HepG2 (cell line): ENCODE data around the gene UBE2M. TPM values are rescaled to one million over a fixed set of nuclear protein-coding genes. Genes with fewer than 3 reads are reported as not detected.
A peak's percentile ranks its signal among the peaks of the same experiment; 100 is the strongest.

Experiments
- ADNP ChIP-seq: sonication (generic); formaldehyde crosslinking; IDR thresholded peaks from 2 replicates; pipeline ENCODE4 v1.4.0; 2020; ENCODE audit warnings: missing genetic modification reagents
- BCL6 ChIP-seq: IDR thresholded peaks from 2 replicates; pipeline ENCODE4 v1.6.1; 2016; ENCODE audit warnings: missing genetic modification reagents, missing compliant biosample characterization
- DR1 ChIP-seq: sonication (generic); formaldehyde crosslinking; IDR thresholded peaks from 2 replicates; pipeline ENCODE4 v1.8.0; 2021; ENCODE audit warnings: mild to moderate bottlenecking, missing genetic modification reagents, inconsistent platforms
- E2F5 ChIP-seq: sonication (generic); formaldehyde crosslinking; conservative IDR thresholded peaks from 2 replicates; pipeline ENCODE4 v1.4.0; 2020; ENCODE audit warnings: missing genetic modification reagents
- HMG20A ChIP-seq: IDR thresholded peaks from 2 replicates; pipeline ENCODE4 v1.6.1; 2016; ENCODE audit warnings: borderline replicate concordance
- HNRNPL ChIP-seq: fragments of 200-400 bp; formaldehyde crosslinking; IDR thresholded peaks from 2 replicates; pipeline ENCODE4 v1.6.1; 2017; ENCODE audit warnings: mild to moderate bottlenecking, low read depth, low read length
- KAT8 ChIP-seq: IDR thresholded peaks from 2 replicates; pipeline ENCODE4 v1.6.1; 2016; ENCODE audit warnings: missing genetic modification reagents, missing compliant biosample characterization
- KDM1A ChIP-seq: IDR thresholded peaks from 2 replicates; pipeline ENCODE4 v1.6.1; 2016; ENCODE audit warnings: missing compliant biosample characterization
- KLF6 ChIP-seq: IDR thresholded peaks from 2 replicates; pipeline ENCODE4 v1.8.0; 2016; ENCODE audit warnings: missing biosample characterization, missing genetic modification reagents
- MEIS1 ChIP-seq: sonication (generic); formaldehyde crosslinking; IDR thresholded peaks from 2 replicates; pipeline ENCODE4 v1.9.0; 2021; ENCODE audit warnings: mild to moderate bottlenecking, missing genetic modification reagents, moderate library complexity, borderline replicate concordance
- MIER3 ChIP-seq: IDR thresholded peaks from 2 replicates; pipeline ENCODE4 v1.6.1; 2016; ENCODE audit warnings: missing compliant biosample characterization, borderline replicate concordance
- MIXL1 ChIP-seq: IDR thresholded peaks from 2 replicates; pipeline ENCODE4 v1.6.1; 2016
- NBN ChIP-seq: fragments of 450-650 bp; conservative IDR thresholded peaks from 2 replicates; pipeline ENCODE4 v1.6.1; 2017
- NFKBIZ ChIP-seq: IDR thresholded peaks from 2 replicates; pipeline ENCODE4 v1.6.1; 2018; ENCODE audit warnings: missing genetic modification reagents, missing compliant biosample characterization
- NR0B2 ChIP-seq: sonication (generic); formaldehyde crosslinking; IDR thresholded peaks from 2 replicates; pipeline ENCODE4 v1.4.0; 2020; ENCODE audit warnings: mild to moderate bottlenecking, missing genetic modification reagents
- RFXANK ChIP-seq: IDR thresholded peaks from 2 replicates; pipeline ENCODE4 v1.6.1; 2016
- SIN3B ChIP-seq: fragments of 150-350 bp; IDR thresholded peaks from 2 replicates; pipeline ENCODE4 v1.6.1; 2014; ENCODE audit warnings: low read length
- TMF1 ChIP-seq: sonication (generic); formaldehyde crosslinking; IDR thresholded peaks from 2 replicates; pipeline ENCODE4 v1.8.1; 2022; ENCODE audit warnings: low read depth, missing genetic modification reagents
- TOE1 ChIP-seq: sonication (generic); formaldehyde crosslinking; IDR thresholded peaks from 2 replicates; pipeline ENCODE4 v1.4.0; 2020; ENCODE audit warnings: mild to moderate bottlenecking, missing genetic modification reagents
- UBTF ChIP-seq: sonication (generic); formaldehyde crosslinking; IDR thresholded peaks from 2 replicates; pipeline ENCODE4 v1.4.0; 2020; ENCODE audit warnings: mild to moderate bottlenecking, missing genetic modification reagents
- ZBTB3 ChIP-seq: sonication (generic); formaldehyde crosslinking; IDR thresholded peaks from 2 replicates; pipeline ENCODE4 v1.4.0; 2020; ENCODE audit warnings: low read depth, mild to moderate bottlenecking, moderate library complexity, missing genetic modification reagents, borderline replicate concordance
- ZBTB43 ChIP-seq: sonication (generic); formaldehyde crosslinking; conservative IDR thresholded peaks from 2 replicates; pipeline ENCODE4 v1.4.0; 2020; ENCODE audit warnings: missing genetic modification reagents
- ZC3H13 ChIP-seq: sonication (generic); formaldehyde crosslinking; IDR thresholded peaks from 2 replicates; pipeline ENCODE4 v1.8.1; 2023; ENCODE audit warnings: mild to moderate bottlenecking, missing genetic modification reagents, moderate library complexity
- ZNF260 ChIP-seq: sonication (generic); formaldehyde crosslinking; IDR thresholded peaks from 2 replicates; pipeline ENCODE4 v1.4.0; 2020; ENCODE audit warnings: missing genetic modification reagents, low read depth, mild to moderate bottlenecking, borderline replicate concordance
- ZNF496 ChIP-seq: sonication (generic); formaldehyde crosslinking; IDR thresholded peaks from 2 replicates; pipeline ENCODE4 v1.8.1; 2023; ENCODE audit warnings: mild to moderate bottlenecking, moderate library complexity, missing genetic modification reagents; ENCODE audit not compliant: insufficient replicate concordance
- ZNF672 ChIP-seq: sonication (generic); formaldehyde crosslinking; IDR thresholded peaks from 2 replicates; pipeline ENCODE4 v1.8.1; 2022; ENCODE audit warnings: missing genetic modification reagents
- ZNF737 ChIP-seq: sonication (generic); formaldehyde crosslinking; IDR thresholded peaks from 2 replicates; pipeline ENCODE4 v1.5.0; 2020; ENCODE audit warnings: missing genetic modification reagents, mild to moderate bottlenecking, borderline replicate concordance
- polyA plus RNA-seq, 8 experiments: library from polyadenylated mRNA; depleted of rRNA in 3 of 8; stranded (reverse) in 7 of 8; unstranded in 1 of 8; fragments of >200 nt; fragmentation: Illumina TruSeq in 4 of 8; extraction: Trizol in 4 of 8; gene quantifications; 2 replicates each; pipeline versions ENCODE4 v1.2.1 to v1.2.3, GENCODE V29; 2011 to 2016; ENCODE audit warnings: low read depth in 4 of 8, missing spikeins in 1 of 8, mixed read lengths in 1 of 8; ENCODE audit not compliant: insufficient read depth in 1 of 8
- total RNA-seq, 5 experiments: library from RNA; depleted of rRNA; stranded (reverse); fragments of >200 nt; fragmentation: Illumina TruSeq; extraction: Trizol; gene quantifications; 2 replicates each; pipeline ENCODE4 v1.2.3, GENCODE V29; 2016; ENCODE audit warnings: low read depth in 1 of 5

The UBE2M gene
- total and polyA plus RNA-seq, 2 of the 13 experiments (the other 11 are each of a cell fraction or from before 2014, with no cell fraction given) = 36.2 to 50.3 TPM

- TF ChIP-seq ZNF672 (CRISPR knock-in tag) (peak; percentile 100), KAT8 (peak; percentile 99), UBTF (CRISPR knock-in tag) (peak; percentile 98), ZNF260 (CRISPR knock-in tag) (no peak), MIXL1 (peak; percentile 92), MEIS1 (CRISPR knock-in tag) (no peak), ADNP (CRISPR knock-in tag) (no peak), NFKBIZ (peak; percentile 93), ZNF737 (CRISPR knock-in tag) (no peak), NR0B2 (CRISPR knock-in tag) (0 out of 2 replicates have a peak, but pooled peaks have one; percentile 71), TOE1 (CRISPR knock-in tag) (peak; percentile 72; the same call in 1 of the 2 replicates), E2F5 (CRISPR knock-in tag) (peak; percentile 58), NBN (no peak), MIER3 (CRISPR knock-in tag) (peak; percentile 95), ZNF496 (CRISPR knock-in tag) (no peak), ZBTB3 (CRISPR knock-in tag) (peak; percentile 95), RFXANK (CRISPR knock-in tag) (peak; percentile 83), KDM1A (CRISPR knock-in tag) (no peak; the same call in 1 of the 2 replicates), BCL6 (CRISPR knock-in tag) (peak; percentile 76), SIN3B (peak; percentile 98), HMG20A (CRISPR knock-in tag) (peak; percentile 39; the same call in 1 of the 2 replicates), HNRNPL (peak; percentile 88), KLF6 (CRISPR knock-in tag) (peak; percentile 87), TMF1 (CRISPR knock-in tag) (no peak), ZC3H13 (CRISPR knock-in tag) (peak; percentile 98), DR1 (CRISPR knock-in tag) (peak; percentile 82), ZBTB43 (CRISPR knock-in tag) (no peak; the same call in 1 of the 2 replicates)
Measured at GRCh38 chr19:58519355-58520256, 38.8 kb downstream of the UBE2M start, which contains the start of gene ZBTB45 (continued).
